Cardiac ventricle fibroblast (primary cell): Measurements from ENCODE around the gene VWA2. TPM values are rescaled to one million over a fixed set of nuclear protein-coding genes. Genes with fewer than 3 reads are reported as not detected.

ENCODE experiments used
- total RNA-seq: library from RNA; depleted of rRNA; stranded (reverse); fragments of >200 nt; gene quantifications from 2 replicates; pipeline ENCODE4 v1.2.3, GENCODE V29; 2015

Gene VWA2, protein sequence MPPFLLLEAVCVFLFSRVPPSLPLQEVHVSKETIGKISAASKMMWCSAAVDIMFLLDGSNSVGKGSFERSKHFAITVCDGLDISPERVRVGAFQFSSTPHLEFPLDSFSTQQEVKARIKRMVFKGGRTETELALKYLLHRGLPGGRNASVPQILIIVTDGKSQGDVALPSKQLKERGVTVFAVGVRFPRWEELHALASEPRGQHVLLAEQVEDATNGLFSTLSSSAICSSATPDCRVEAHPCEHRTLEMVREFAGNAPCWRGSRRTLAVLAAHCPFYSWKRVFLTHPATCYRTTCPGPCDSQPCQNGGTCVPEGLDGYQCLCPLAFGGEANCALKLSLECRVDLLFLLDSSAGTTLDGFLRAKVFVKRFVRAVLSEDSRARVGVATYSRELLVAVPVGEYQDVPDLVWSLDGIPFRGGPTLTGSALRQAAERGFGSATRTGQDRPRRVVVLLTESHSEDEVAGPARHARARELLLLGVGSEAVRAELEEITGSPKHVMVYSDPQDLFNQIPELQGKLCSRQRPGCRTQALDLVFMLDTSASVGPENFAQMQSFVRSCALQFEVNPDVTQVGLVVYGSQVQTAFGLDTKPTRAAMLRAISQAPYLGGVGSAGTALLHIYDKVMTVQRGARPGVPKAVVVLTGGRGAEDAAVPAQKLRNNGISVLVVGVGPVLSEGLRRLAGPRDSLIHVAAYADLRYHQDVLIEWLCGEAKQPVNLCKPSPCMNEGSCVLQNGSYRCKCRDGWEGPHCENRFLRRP
- total RNA-seq: 0.06 and 0.15 TPM in 2 replicates

DNA sequence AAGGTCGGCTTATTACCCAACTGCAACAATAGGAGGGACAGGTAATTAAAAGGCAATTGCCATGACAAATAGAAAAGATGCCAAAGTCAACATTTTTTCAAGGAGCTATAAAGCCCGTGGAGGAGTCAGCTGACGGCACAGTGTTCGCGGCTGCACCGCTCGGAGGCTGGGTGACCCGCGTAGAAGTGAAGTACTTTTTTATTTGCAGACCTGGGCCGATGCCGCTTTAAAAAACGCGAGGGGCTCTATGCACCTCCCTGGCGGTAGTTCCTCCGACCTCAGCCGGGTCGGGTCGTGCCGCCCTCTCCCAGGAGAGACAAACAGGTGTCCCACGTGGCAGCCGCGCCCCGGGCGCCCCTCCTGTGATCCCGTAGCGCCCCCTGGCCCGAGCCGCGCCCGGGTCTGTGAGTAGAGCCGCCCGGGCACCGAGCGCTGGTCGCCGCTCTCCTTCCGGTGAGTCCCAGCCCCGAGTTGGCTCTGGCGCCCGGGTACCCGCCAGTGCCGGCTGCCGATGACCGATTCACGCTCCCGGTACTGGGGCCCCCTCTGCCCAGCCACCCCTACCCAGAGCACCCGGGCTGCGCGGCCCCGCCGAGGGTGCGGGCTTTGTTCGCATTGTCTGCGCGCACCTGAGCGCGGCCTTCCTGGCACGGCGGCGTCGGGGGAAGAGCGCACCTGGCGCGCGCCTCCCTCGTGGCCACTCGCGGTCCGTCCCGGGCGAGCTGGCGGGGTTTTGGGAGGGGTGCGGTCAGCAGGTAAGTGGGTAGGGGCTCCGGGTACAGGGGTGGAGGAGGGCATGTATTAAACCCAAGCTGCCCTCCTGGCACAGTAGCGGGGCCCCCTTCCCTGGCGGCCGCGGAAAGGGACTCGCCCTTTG, at the start of gene VWA2:
TSS of gene VWA2 (plus strand) at position 138 of the 877 bp plus-strand sequence. CDS start 9,460 bp downstream, outside the sequence.

Other genes starting within 250 kb of the VWA2 start
- gene ADRB1, start 195.4 kb upstream of the VWA2 start, total RNA-seq: 0.06 TPM in 1 of 2 replicates, not detected in the other
- gene CCDC186, start 65.1 kb upstream of the VWA2 start, total RNA-seq: 8.2 and 13.4 TPM in 2 replicates
- gene TDRD1, start 59.9 kb upstream of the VWA2 start, total RNA-seq: 1.2 and 1.7 TPM in 2 replicates
- gene AFAP1L2, start 165.2 kb downstream of the VWA2 start, total RNA-seq: 3.1 and 3.5 TPM in 2 replicates